ENCODE results near the gene ZBTB38. TPM values are rescaled to one million over a fixed set of nuclear protein-coding genes. Genes with fewer than 3 reads are reported as not detected.

ZBTB38 gene
- total and polyA plus RNA-seq, 3 donors from 2014 or later, result 66.7 to 167 (median 131) TPM

- Histone ChIP-seq H3K27ac (peak overlapping the region in 1 of 2 donors; percentile 21), H3K4me1 (no peaks in the 10 kb centered on the region), H3K9me3 (no peaks in the 10 kb centered on the region), H3K36me3 (ENCODE audit: low read depth, missing control alignments) (no peaks in the 10 kb centered on the region), H3K4me3 (no peak overlapping the region), H3K27me3 (no peaks in the 10 kb centered on the region)
- TF ChIP-seq CTCF (IDR thresholded peaks at IDR 0.05), result no peak
- TF ChIP-seq POLR2A (IDR thresholded peaks at IDR 0.05), result no peak
- 92 to 93% methylated on average over 2 of the region's 2 CpGs for WGBS, 2 donors
- no peak for DNase-seq
- intact Hi-C loops (cut with DNase I; ENCODE audit: low total_unique reads), result no loop called here
These were observed 14.3 kb downstream of the ZBTB38 start for GRCh38 chr3:141382571-141382970.

- Histone ChIP-seq H3K4me3 (no peak overlapping the region), H3K36me3 (ENCODE audit: low read depth, missing control alignments) (no peaks in the 10 kb centered on the region), H3K9me3 (no peaks in the 10 kb centered on the region), H3K4me1 (no peaks in the 10 kb centered on the region), H3K27ac (peak overlapping the region in 1 of 2 donors; percentile 8), H3K27me3 (no peaks in the 10 kb centered on the region)
- WGBS, 2 donors, result 35 to 40% methylated on average over 14 of the region's 14 CpGs
- TF ChIP-seq POLR2A (IDR thresholded peaks at IDR 0.05) (no peak), CTCF (IDR thresholded peaks at IDR 0.05) (no peak)
- intact Hi-C loops (cut with DNase I; ENCODE audit: low total_unique reads), result no loop called here
- DNase-seq, result no peak
These were observed 15.3 kb downstream of the ZBTB38 start for GRCh38 chr3:141383555-141384129.

GRCh38 chr3:141384157-141384556 is 15.9 kb downstream of the ZBTB38 start:
- H3K27ac ChIP-seq, result peak overlapping the region in 1 of 2 donors; percentile 8
- H3K4me1 ChIP-seq, result no peaks in the 10 kb centered on the region
- no peak overlapping the region for H3K4me3 ChIP-seq
- no peak for DNase-seq
- 70 to 90% methylated on average over 4 of the region's 4 CpGs for WGBS, 2 donors
- intact Hi-C loops (cut with DNase I; ENCODE audit: low total_unique reads), result no loop called here
- H3K9me3 ChIP-seq, result no peaks in the 10 kb centered on the region
- H3K36me3 ChIP-seq (ENCODE audit: low read depth, missing control alignments), result no peaks in the 10 kb centered on the region
- H3K27me3 ChIP-seq, result no peaks in the 10 kb centered on the region
- no peak for TF ChIP-seq POLR2A (IDR thresholded peaks at IDR 0.05)
- no peak for TF ChIP-seq CTCF (IDR thresholded peaks at IDR 0.05)

GRCh38 chr3:141384575-141384974 is 16.3 kb downstream of the ZBTB38 start:
- Histone ChIP-seq H3K27me3 (no peaks in the 10 kb centered on the region), H3K4me1 (no peaks in the 10 kb centered on the region), H3K9me3 (no peaks in the 10 kb centered on the region), H3K27ac (no peak overlapping the region), H3K4me3 (no peak overlapping the region), H3K36me3 (ENCODE audit: low read depth, missing control alignments) (no peaks in the 10 kb centered on the region)
- TF ChIP-seq CTCF (IDR thresholded peaks at IDR 0.05) (no peak), POLR2A (IDR thresholded peaks at IDR 0.05) (no peak)
- DNase-seq, result no peak
- 74 to 93% methylated on average over 5 of the region's 5 CpGs for WGBS, 2 donors
- intact Hi-C loops (cut with DNase I; ENCODE audit: low total_unique reads), result no loop called here
